Measurements from ENCODE around the gene BTBD6. TPM values are rescaled to one million over a fixed set of nuclear protein-coding genes. Genes with fewer than 3 reads are reported as not detected.
"Not testable (repeated sequence)": the region's sequence is repeated elsewhere in the genome, so short reads cannot be mapped to it uniquely, and the experiment has no call there.

The BTBD6 gene
- total and polyA plus RNA-seq, 2 experiments from 2014 or later, result 5.3 to 77.5 TPM

GRCh38 chr14:105272623-105273022, 24.3 kb downstream of the BTBD6 start:
- Histone ChIP-seq H3K9me3 (ENCODE audit: low read depth) (no peaks in the 10 kb centered on the region), H2AFZ (no peak overlapping the region), H3K79me2 (ENCODE audit: insufficient read depth) (peaks cover 10% of the 10 kb centered on the region), H3K9me2 (ENCODE audit: insufficient read depth) (no peaks in the 10 kb centered on the region), H4K20me1 (ENCODE audit: insufficient read depth) (no peaks in the 10 kb centered on the region), H3F3A (ENCODE audit: insufficient read depth) (no peaks in the 10 kb centered on the region), H3K4me1 (ENCODE audit: insufficient read depth) (no peaks in the 10 kb centered on the region), H3K36me3 (ENCODE audit: low read depth) (no peaks in the 10 kb centered on the region), H3K4me3 (no peak overlapping the region), H3K4me2 (ENCODE audit: unreplicated experiment) (no peak overlapping the region), H3K27ac (no peak overlapping the region), H3K9ac (no peak overlapping the region), H3K27me3 (replicated peaks; ENCODE audit: insufficient read depth) (no peaks in the 10 kb centered on the region)
- no peak for TF ChIP-seq EZH2 (IDR thresholded peaks at IDR 0.05; ENCODE audit: insufficient read depth, poor library complexity, severe bottlenecking)
- TF ChIP-seq EZH2phosphoT487 (IDR thresholded peaks at IDR 0.05; ENCODE audit: insufficient read depth, low read depth), result no peak
- no peak for DNase-seq
- WGBS, 2 experiments (ENCODE audit: low coverage in 1 of 2, low lambda C conversion rate in 2 of 2, missing lambda C conversion rate in 2 of 2), result 89 to 94% methylated on average over 15 of the region's 15 CpGs
- in situ Hi-C loops (cut with MboI), result no loop called here

- 88 to 93% methylated on average over 12 of the region's 12 CpGs for WGBS, 2 experiments (ENCODE audit: low coverage in 1 of 2, low lambda C conversion rate in 2 of 2, missing lambda C conversion rate in 2 of 2)
- in situ Hi-C loops (cut with MboI), result no loop called here
- H3K9me3 ChIP-seq (ENCODE audit: low read depth), result no peaks in the 10 kb centered on the region
These were observed 24.7 kb downstream of the BTBD6 start for GRCh38 chr14:105273062-105273461.

GRCh38 chr14:105274637-105275036, 26.3 kb downstream of the BTBD6 start:
- no peak for DNase-seq
- H2AFZ ChIP-seq, result no peak overlapping the region
- H3K4me3 ChIP-seq, result no peak overlapping the region
- peaks cover 31% of the 10 kb centered on the region for H3K79me2 ChIP-seq (ENCODE audit: insufficient read depth)
- H3K9ac ChIP-seq, result no peak overlapping the region
- in situ Hi-C loops (cut with MboI), result no loop called here
- no peaks in the 10 kb centered on the region for H4K20me1 ChIP-seq (ENCODE audit: insufficient read depth)
- 89 to 93% methylated on average over 6 of the region's 6 CpGs for WGBS, 2 experiments (ENCODE audit: low coverage in 1 of 2, low lambda C conversion rate in 2 of 2, missing lambda C conversion rate in 2 of 2)
- no peaks in the 10 kb centered on the region for H3K36me3 ChIP-seq (ENCODE audit: low read depth)
- no peaks in the 10 kb centered on the region for H3K27me3 ChIP-seq (replicated peaks; ENCODE audit: insufficient read depth)
- no peaks in the 10 kb centered on the region for H3K9me3 ChIP-seq (ENCODE audit: low read depth)
- H3K9me2 ChIP-seq (ENCODE audit: insufficient read depth), result no peaks in the 10 kb centered on the region
- no peak overlapping the region for H3K4me2 ChIP-seq (ENCODE audit: unreplicated experiment)
- TF ChIP-seq EZH2 (IDR thresholded peaks at IDR 0.05; ENCODE audit: insufficient read depth, poor library complexity, severe bottlenecking) (no peak), EZH2phosphoT487 (IDR thresholded peaks at IDR 0.05; ENCODE audit: insufficient read depth, low read depth) (no peak)
- H3K27ac ChIP-seq, result no peak overlapping the region
- H3K4me1 ChIP-seq (ENCODE audit: insufficient read depth), result no peaks in the 10 kb centered on the region
- no peaks in the 10 kb centered on the region for H3F3A ChIP-seq (ENCODE audit: insufficient read depth)

More at GRCh38 chr14:105273062-105273461, 24.7 kb downstream of the BTBD6 start:
- Histone ChIP-seq H3K9me2 (ENCODE audit: insufficient read depth) (no peaks in the 10 kb centered on the region), H2AFZ (no peak overlapping the region), H3F3A (ENCODE audit: insufficient read depth) (no peaks in the 10 kb centered on the region), H3K4me2 (ENCODE audit: unreplicated experiment) (no peak overlapping the region), H3K4me3 (no peak overlapping the region), H3K27me3 (replicated peaks; ENCODE audit: insufficient read depth) (no peaks in the 10 kb centered on the region), H3K27ac (no peak overlapping the region), H3K4me1 (ENCODE audit: insufficient read depth) (no peaks in the 10 kb centered on the region), H4K20me1 (ENCODE audit: insufficient read depth) (no peaks in the 10 kb centered on the region), H3K9ac (no peak overlapping the region), H3K79me2 (ENCODE audit: insufficient read depth) (peaks cover 15% of the 10 kb centered on the region), H3K36me3 (ENCODE audit: low read depth) (no peaks in the 10 kb centered on the region)
- TF ChIP-seq EZH2phosphoT487 (IDR thresholded peaks at IDR 0.05; ENCODE audit: insufficient read depth, low read depth) (no peak), EZH2 (IDR thresholded peaks at IDR 0.05; ENCODE audit: insufficient read depth, poor library complexity, severe bottlenecking) (no peak)
- DNase-seq, result no peak

- Histone ChIP-seq H3K4me3 (no peak overlapping the region), H3K4me1 (ENCODE audit: insufficient read depth) (no peaks in the 10 kb centered on the region), H3K4me2 (ENCODE audit: unreplicated experiment) (no peak overlapping the region), H3F3A (ENCODE audit: insufficient read depth) (no peaks in the 10 kb centered on the region), H4K20me1 (ENCODE audit: insufficient read depth) (no peaks in the 10 kb centered on the region), H3K27me3 (replicated peaks; ENCODE audit: insufficient read depth) (no peaks in the 10 kb centered on the region), H3K9me3 (ENCODE audit: low read depth) (no peaks in the 10 kb centered on the region), H3K36me3 (ENCODE audit: low read depth) (no peaks in the 10 kb centered on the region), H3K79me2 (ENCODE audit: insufficient read depth) (peaks cover 38% of the 10 kb centered on the region), H3K27ac (no peak overlapping the region), H3K9me2 (ENCODE audit: insufficient read depth) (no peaks in the 10 kb centered on the region), H2AFZ (no peak overlapping the region), H3K9ac (no peak overlapping the region)
- WGBS, 2 experiments (ENCODE audit: low coverage in 1 of 2, low lambda C conversion rate in 2 of 2, missing lambda C conversion rate in 2 of 2), result 69 to 73% methylated on average over 14 to 16 of the region's 16 CpGs
- DNase-seq, result peak; percentile 69
- TF ChIP-seq EZH2 (IDR thresholded peaks at IDR 0.05; ENCODE audit: insufficient read depth, poor library complexity, severe bottlenecking) (no peak), EZH2phosphoT487 (IDR thresholded peaks at IDR 0.05; ENCODE audit: insufficient read depth, low read depth) (no peak)
- in situ Hi-C loops (cut with MboI), result no loop called here
These were observed 27.1 kb downstream of the BTBD6 start for GRCh38 chr14:105275267-105275946.

GRCh38 chr14:105277448-105277847, 29.1 kb downstream of the BTBD6 start:
- H3K4me3 ChIP-seq; H3K36me3 ChIP-seq (ENCODE audit: low read depth); H2AFZ ChIP-seq; H3K9ac ChIP-seq; H3F3A ChIP-seq (ENCODE audit: insufficient read depth); in situ Hi-C loops (cut with MboI); H3K27me3 ChIP-seq (replicated peaks; ENCODE audit: insufficient read depth); DNase-seq; H4K20me1 ChIP-seq (ENCODE audit: insufficient read depth); H3K27ac ChIP-seq; H3K4me1 ChIP-seq (ENCODE audit: insufficient read depth); H3K9me3 ChIP-seq (ENCODE audit: low read depth); H3K9me2 ChIP-seq (ENCODE audit: insufficient read depth); H3K4me2 ChIP-seq (ENCODE audit: unreplicated experiment): not testable (repeated sequence)
- 83 to 99% methylated on average over 4 of the region's 4 CpGs for WGBS, 2 experiments (ENCODE audit: low coverage in 1 of 2, low lambda C conversion rate in 2 of 2, missing lambda C conversion rate in 2 of 2)
- H3K79me2 ChIP-seq (ENCODE audit: insufficient read depth), result peaks cover 44% of the 10 kb centered on the region

All from GM23248 (cell line).